H1 (cell line): ENCODE results near the gene ARPIN. TPM values are rescaled to one million over a fixed set of nuclear protein-coding genes. Genes with fewer than 3 reads are reported as not detected.

Experiments
- CTCF ChIA-PET: fragments of 300-600 bp; sonication (Branson Sonifier 250); formaldehyde crosslinking; loops from one replicate; lab custom pipeline; 2021; ENCODE audit not compliant: partially characterized antibody; lab: Charles Lee
- POLR2A ChIA-PET: fragments of 300-600 bp; sonication (Branson Sonifier 250); formaldehyde crosslinking; loops from one replicate; lab custom pipeline; 2021; ENCODE audit warnings: inconsistent platforms; ENCODE audit not compliant: partially characterized antibody; lab: Charles Lee
- DNase-seq, 2 experiments: peaks; one replicate each; pipeline versions ENCODE4 v3.0.0 to v3.0.0-alpha.2; 2010 to 2022; ENCODE audit warnings: low spot score in 2 of 2, low read depth in 1 of 2, mixed read lengths in 1 of 2
- FAIRE-seq: peaks from 2 replicates; lab custom pipeline; 2011; peaks lifted over from hg19 to GRCh38; lab: Jason Lieb, UNC
- H2AFZ ChIP-seq: 2 replicates; pipeline ENCODE4 v1.8.1; 2012; ENCODE audit warnings: low read length, inconsistent platforms
- H2AK5ac ChIP-seq: 2 replicates; pipeline ENCODE4 v1.6.1; 2013; ENCODE audit warnings: low read depth, low read length
- H2BK120ac ChIP-seq: replicated peaks from 2 replicates; pipeline ENCODE3; 2013; ENCODE audit warnings: low read depth, low read length, inconsistent platforms
- H2BK12ac ChIP-seq: 2 replicates; pipeline ENCODE4 v1.6.1; 2013; ENCODE audit warnings: low read depth, low read length
- H2BK15ac ChIP-seq: 2 replicates; pipeline ENCODE4 v1.6.1; 2013; ENCODE audit warnings: low read length
- H2BK20ac ChIP-seq: 2 replicates; pipeline ENCODE4 v1.6.1; 2013; ENCODE audit warnings: low read length
- H2BK5ac ChIP-seq: 2 replicates; pipeline ENCODE4 v1.6.1; 2013; ENCODE audit warnings: low read depth, low read length
- H3K14ac ChIP-seq: 2 replicates; pipeline ENCODE4 v1.6.1; 2013; ENCODE audit warnings: inconsistent platforms; ENCODE audit not compliant: insufficient read length
- H3K18ac ChIP-seq: 2 replicates; pipeline ENCODE4 v1.6.1; 2013; ENCODE audit warnings: low read length; ENCODE audit errors: extremely low read depth
- H3K23ac ChIP-seq: 2 replicates; pipeline ENCODE4 v1.6.1; 2013; ENCODE audit warnings: inconsistent platforms; ENCODE audit not compliant: insufficient read length
- H3K23me2 ChIP-seq: 2 replicates; pipeline ENCODE4 v1.6.1; 2013; ENCODE audit warnings: low read depth, low read length
- H3K27ac ChIP-seq: 2 replicates; pipeline ENCODE4 v1.6.1; 2011; ENCODE audit warnings: low read depth, low read length, inconsistent platforms
- H3K27me3 ChIP-seq, 4 experiments: replicated peaks in 1 of 4; 1 replicate in 1 of 4; 2 replicates in 3 of 4; pipeline versions ENCODE4 v1.6.1 to v1.8.1; 2011 to 2013; ENCODE audit warnings: low read length in 3 of 4, mild to moderate bottlenecking in 3 of 4, inconsistent platforms in 2 of 4, mixed read lengths in 2 of 4, moderate library complexity in 1 of 4; ENCODE audit not compliant: control insufficient read depth in 3 of 4, insufficient read depth in 3 of 4; ENCODE audit errors: extremely low read depth in 1 of 4
- H3K36me3 ChIP-seq, 4 experiments: 2 replicates each; pipeline versions ENCODE4 v1.6.1 to v1.8.1; 2011 to 2013; ENCODE audit warnings: mild to moderate bottlenecking in 4 of 4, low read length in 3 of 4, moderate library complexity in 2 of 4, control low read depth in 1 of 4, inconsistent platforms in 1 of 4; ENCODE audit not compliant: insufficient read depth in 4 of 4, control insufficient read depth in 2 of 4
- H3K4ac ChIP-seq: replicated peaks from 2 replicates; pipeline ENCODE3; 2013; ENCODE audit warnings: low read length, low read depth, mixed read lengths, inconsistent platforms; ENCODE audit not compliant: insufficient read length
- H3K4me1 ChIP-seq, 4 experiments: replicated peaks in 1 of 4; 1 replicate in 1 of 4; 2 replicates in 3 of 4; pipeline versions ENCODE4 v1.6.1 to v1.8.1; 2011 to 2013; ENCODE audit warnings: low read length in 3 of 4, inconsistent platforms in 2 of 4, mixed read lengths in 1 of 4; ENCODE audit not compliant: insufficient read depth in 4 of 4, control insufficient read depth in 3 of 4
- H3K4me2 ChIP-seq, 2 experiments: 2 replicates each; pipeline versions ENCODE4 v1.6.1 to v1.8.1; 2011 to 2013; ENCODE audit warnings: low read depth in 2 of 2, low read length in 2 of 2, control low read depth in 1 of 2, inconsistent platforms in 1 of 2, mild to moderate bottlenecking in 1 of 2; ENCODE audit not compliant: insufficient read depth in 1 of 2
- H3K4me3 ChIP-seq, 4 experiments: fragments of 200-600, 300-600 bp in 1 of 4; sonication (generic), shearing (Covaris generic), sonication (Bioruptor Twin) in 1 of 4; 2 replicates each; pipeline versions ENCODE4 v1.5.1 to v1.8.1; 2011 to 2016; ENCODE audit warnings: low read length in 4 of 4, low read depth in 3 of 4, control low read depth in 2 of 4, inconsistent platforms in 2 of 4, mild to moderate bottlenecking in 2 of 4, mixed read lengths in 1 of 4, moderate library complexity in 1 of 4; ENCODE audit not compliant: insufficient read depth in 2 of 4; ENCODE audit errors: extremely low read depth in 1 of 4
- H3K56ac ChIP-seq: replicated peaks from 2 replicates; pipeline ENCODE3; 2013; ENCODE audit warnings: low read depth, mild to moderate bottlenecking, mixed read lengths, low read length, inconsistent platforms; ENCODE audit not compliant: insufficient read length
- H3K79me1 ChIP-seq: 2 replicates; pipeline ENCODE4 v1.6.1; 2013; ENCODE audit warnings: low read depth, low read length, control low read depth
- H3K79me2 ChIP-seq, 2 experiments: 2 replicates each; pipeline versions ENCODE4 v1.6.1 to v1.8.1; 2012 to 2013; ENCODE audit warnings: low read length in 2 of 2, mild to moderate bottlenecking in 2 of 2, inconsistent platforms in 1 of 2; ENCODE audit not compliant: insufficient read depth in 2 of 2, control insufficient read depth in 1 of 2
- H3K9ac ChIP-seq, 4 experiments: replicated peaks in 1 of 4; 1 replicate in 1 of 4; 2 replicates in 3 of 4; pipeline versions ENCODE4 v1.6.1 to v1.8.1; 2011 to 2013; ENCODE audit warnings: low read depth in 3 of 4, low read length in 3 of 4, control low read depth in 2 of 4, mild to moderate bottlenecking in 2 of 4, moderate library complexity in 2 of 4, inconsistent platforms in 1 of 4; ENCODE audit errors: extremely low read depth in 1 of 4
- H3K9me3 ChIP-seq, 2 experiments: 2 replicates each; pipeline versions ENCODE4 v1.6.1 to v1.8.1; 2012 to 2013; ENCODE audit warnings: mild to moderate bottlenecking in 2 of 2, moderate library complexity in 2 of 2, control low read depth in 1 of 2, inconsistent platforms in 1 of 2, low read depth in 1 of 2, low read length in 1 of 2, mixed read lengths in 1 of 2; ENCODE audit not compliant: insufficient read depth in 2 of 2
- H4K20me1 ChIP-seq, 2 experiments: replicated peaks in 1 of 2; 2 replicates each; pipeline versions ENCODE3 to v1.8.1; 2011 to 2013; ENCODE audit warnings: inconsistent platforms in 2 of 2, low read length in 2 of 2, mild to moderate bottlenecking in 1 of 2; ENCODE audit not compliant: insufficient read depth in 2 of 2, control insufficient read depth in 1 of 2
- H4K5ac ChIP-seq: 2 replicates; pipeline ENCODE4 v1.6.1; 2013; ENCODE audit warnings: low read length, low read depth, mixed read lengths, inconsistent platforms; ENCODE audit not compliant: insufficient read length
- H4K8ac ChIP-seq: 2 replicates; pipeline ENCODE4 v1.8.0; 2013; ENCODE audit warnings: mild to moderate bottlenecking, moderate library complexity, low read length, inconsistent platforms; ENCODE audit not compliant: insufficient read depth; ENCODE audit errors: extremely low read depth
- H4K91ac ChIP-seq: replicated peaks from 2 replicates; pipeline ENCODE3; 2013; ENCODE audit warnings: low read length, mixed read lengths, inconsistent platforms; ENCODE audit not compliant: insufficient read length
- JUN ChIP-seq: IDR thresholded peaks from 2 replicates; pipeline ENCODE4 v1.6.1; 2011; ENCODE audit warnings: low read depth, mild to moderate bottlenecking, improper control_type of control experiment, low read length
- KDM5A ChIP-seq: fragments of 200-600 bp; IDR thresholded peaks from 2 replicates; pipeline ENCODE4 v1.7.1; 2012; ENCODE audit warnings: mild to moderate bottlenecking, low read length, inconsistent platforms, mixed read lengths
- WGBS, 2 experiments: shearing (Covaris generic) in 1 of 2; methylation state at CpG; one replicate each; pipeline versions ENCODE4 v1.1.6 to v1.1.7; 2013 to 2015; ENCODE audit warnings: low lambda C conversion rate in 2 of 2, mixed read lengths in 2 of 2, inconsistent platforms in 1 of 2, low coverage in 1 of 2, missing lambda C conversion rate in 1 of 2; ENCODE audit not compliant: insufficient replicate concordance in 2 of 2, insufficient coverage in 1 of 2, insufficient read length in 1 of 2; ENCODE audit errors: extremely low coverage in 1 of 2, missing lambda C conversion rate in 1 of 2; 5-methylcytosine and 5-hydroxymethylcytosine counted together
- polyA plus RNA-seq, 7 experiments: library from polyadenylated mRNA; depleted of rRNA in 3 of 7; stranded (reverse) in 5 of 7; unstranded in 2 of 7; fragments of >200 nt in 5 of 7; fragments of 200-250 nt in 2 of 7; gene quantifications; 1 replicate in 5 of 7; 2 replicates in 1 of 7; 4 replicates in 1 of 7; pipeline versions ENCODE4 v1.2.1 to v1.2.3, GENCODE V29; 2011 to 2013; ENCODE audit warnings: missing spikeins in 2 of 7, mixed read lengths in 2 of 7
- total RNA-seq: library from RNA; stranded (reverse); fragmentation: NEBNext Ultra II Directional; extraction: Animal tissue kit (Norgen Biotek cat#: 25700); gene quantifications from 2 replicates; pipeline ENCODE4 v1.2.1, GENCODE V29; 2021

The ARPIN gene
- total and polyA plus RNA-seq, 2 of the 8 experiments (the other 6 are each of a cell fraction or from before 2014, with no cell fraction given) = 3.1 to 3.9 TPM

DNA sequence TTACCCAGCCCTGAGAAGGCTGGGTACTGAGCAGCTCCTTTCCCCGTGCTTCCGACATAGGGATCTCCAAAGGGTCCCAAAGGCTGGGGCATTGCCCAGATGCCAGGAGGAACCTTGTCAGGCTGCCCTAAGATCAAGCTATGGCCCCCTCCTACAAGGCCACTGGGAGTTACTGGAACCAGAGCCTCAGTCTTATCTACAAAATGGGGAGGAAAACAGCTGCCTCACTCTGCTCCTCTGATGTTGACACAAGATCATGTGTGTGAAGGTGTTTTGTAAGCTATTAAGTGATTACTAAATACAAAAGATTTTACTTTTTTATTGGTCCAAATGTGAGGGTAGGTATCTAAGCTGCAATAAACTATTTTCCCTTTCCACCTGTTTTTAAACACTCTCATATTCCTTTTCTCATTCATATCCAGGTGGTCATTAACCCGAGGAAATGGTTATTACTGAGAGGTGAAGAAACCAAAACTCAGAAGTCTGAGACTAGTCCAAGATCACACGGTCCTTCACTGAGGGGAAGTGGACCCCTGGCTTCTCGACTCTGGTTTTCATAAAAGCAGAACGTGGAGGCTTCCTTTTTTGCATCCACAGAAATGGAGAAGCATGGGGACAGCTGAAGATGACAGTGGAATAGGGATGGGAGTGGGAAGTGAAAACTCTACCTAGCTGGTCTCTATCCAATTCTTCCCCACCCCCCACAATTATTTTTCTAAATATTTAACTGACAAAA, 1.7 kb downstream of the ARPIN start:
- WGBS, 2 experiments = 85% methylated on average over 6 of the region's 6 CpGs; no CpG with 5 or more reads in 1 of the 2 experiments
- H3K79me2 ChIP-seq = no peaks in the 10 kb centered on the region
- no peak overlapping the region for H2AK5ac ChIP-seq
- H3K23me2 ChIP-seq = peaks cover 11% of the 10 kb centered on the region; the same call in 1 of the 2 replicates
- H3K4me3 ChIP-seq = no peak overlapping the region
- H4K91ac ChIP-seq = no peak overlapping the region
- ChIA-PET POLR2A (interaction anchor here (0.6 to 2.4 kb wide), 3 partner anchors 10 to 17 kb away, joined by 3 to 10 read pairs (median 4); partner anchors contain the start of gene AP3S2), CTCF (interaction anchor here (1.1 to 5.6 kb wide), 4 partner anchors 12 to 178 kb away, joined by 3 to 27 read pairs (median 4); no protein-coding TSS in a partner anchor)
- H2BK20ac ChIP-seq = no peak overlapping the region
- H3K14ac ChIP-seq = no peak overlapping the region
- H2BK5ac ChIP-seq = no peak overlapping the region
- no peak overlapping the region for H3K56ac ChIP-seq
- no peak overlapping the region for H3K4ac ChIP-seq
- H2BK120ac ChIP-seq = no peak overlapping the region
- no peak overlapping the region for H2BK12ac ChIP-seq
- TF ChIP-seq JUN (no peak), KDM5A (no peak)
- 0 out of 7 replicates have a peak, but pooled peaks cover 0 to 4% (median 2%) of the 10 kb centered on the region in 4 experiments for H3K27me3 ChIP-seq
- H4K8ac ChIP-seq = no peak overlapping the region
- H2AFZ ChIP-seq = no peak overlapping the region
- H3K4me1 ChIP-seq = peaks cover 3 to 9% (median 6%) of the 10 kb centered on the region in 4 experiments; a peak in 6 of 7 replicates
- H3K23ac ChIP-seq = no peak overlapping the region
- H3K36me3 ChIP-seq = no peaks in the 10 kb centered on the region
- no peak overlapping the region for H4K5ac ChIP-seq
- no peak overlapping the region for H3K27ac ChIP-seq
- no peaks in the 10 kb centered on the region for H4K20me1 ChIP-seq
- H3K9ac ChIP-seq = no peak overlapping the region
- no peak overlapping the region for H2BK15ac ChIP-seq
- DNase-seq (no peak), FAIRE-seq (no peak)
- H3K18ac ChIP-seq = no peak overlapping the region
- no peaks in the 10 kb centered on the region for H3K9me3 ChIP-seq
- no peaks in the 10 kb centered on the region for H3K79me1 ChIP-seq
- H3K4me2 ChIP-seq = no peak overlapping the region; a peak in 1 of 4 replicates
